ENCODE data around the gene MED9. TPM values are rescaled to one million over a fixed set of nuclear protein-coding genes. Genes with fewer than 3 reads are reported as not detected.

Gene MED9
- total and polyA plus RNA-seq, 4 donors, result 6.4 to 12.5 (median 8.8) TPM

DNA sequence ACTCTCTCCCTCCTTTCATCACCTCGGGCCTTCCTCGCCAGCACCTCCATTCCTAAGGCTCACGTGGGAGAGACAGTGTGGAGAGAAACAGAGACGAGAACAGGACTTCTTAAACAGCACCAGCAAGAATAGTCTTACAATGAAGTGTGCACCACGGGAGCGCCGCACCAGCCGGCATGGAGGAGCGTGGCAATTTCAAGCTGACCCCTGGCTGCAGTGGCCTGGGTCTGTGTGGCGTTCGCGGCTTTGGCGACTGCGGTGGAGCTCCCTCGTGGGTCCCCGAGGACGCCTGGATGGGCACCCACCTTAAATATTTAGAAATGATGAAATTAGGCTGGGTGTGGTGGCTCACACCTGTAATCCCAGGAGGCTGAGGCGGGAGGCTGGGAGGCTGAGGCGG is 20.5 kb upstream of the MED9 start:
- Histone ChIP-seq H3K4me3 (ENCODE audit: low read depth in 1 of 3, low read length in 3 of 3) (no peak overlapping the region), H3K9ac (ENCODE audit: low read depth in 1 of 2, low read length in 2 of 2) (no peak overlapping the region), H3K9me3 (ENCODE audit: control insufficient read depth in 4 of 4, low read length in 3 of 4) (no peaks in the 10 kb centered on the region), H3K27ac (ENCODE audit: low read depth in 1 of 2, low read length in 2 of 2) (no peak overlapping the region), H3K27me3 (ENCODE audit: control insufficient read depth in 4 of 4, insufficient read depth in 4 of 4, low read length in 3 of 4) (no peaks in the 10 kb centered on the region), H3K36me3 (ENCODE audit: control insufficient read depth in 4 of 4, insufficient read depth in 3 of 4, low read depth in 1 of 4, low read length in 3 of 4) (no peaks in the 10 kb centered on the region), H3K4me1 (ENCODE audit: control insufficient read depth in 4 of 4, insufficient read depth in 4 of 4, low read length in 3 of 4) (peaks cover 0 to 2% (median 0%) of the 10 kb centered on the region in 4 donors)
- DNase-seq (ENCODE audit: low spot score), result no peak
- 93% methylated on average over 19 of the region's 19 CpGs for WGBS
- TF ChIP-seq NR2F2 (IDR thresholded peaks at IDR 0.05) (no peak), HNF4G (IDR thresholded peaks at IDR 0.05) (no peak), GABPA (IDR thresholded peaks at IDR 0.05 in 1 of 2, conservative IDR thresholded peaks at IDR 0.05 in 1 of 2) (no peak), RAD21 (IDR thresholded peaks at IDR 0.05) (no peak)
- TF ChIP-seq, protein P1, sequence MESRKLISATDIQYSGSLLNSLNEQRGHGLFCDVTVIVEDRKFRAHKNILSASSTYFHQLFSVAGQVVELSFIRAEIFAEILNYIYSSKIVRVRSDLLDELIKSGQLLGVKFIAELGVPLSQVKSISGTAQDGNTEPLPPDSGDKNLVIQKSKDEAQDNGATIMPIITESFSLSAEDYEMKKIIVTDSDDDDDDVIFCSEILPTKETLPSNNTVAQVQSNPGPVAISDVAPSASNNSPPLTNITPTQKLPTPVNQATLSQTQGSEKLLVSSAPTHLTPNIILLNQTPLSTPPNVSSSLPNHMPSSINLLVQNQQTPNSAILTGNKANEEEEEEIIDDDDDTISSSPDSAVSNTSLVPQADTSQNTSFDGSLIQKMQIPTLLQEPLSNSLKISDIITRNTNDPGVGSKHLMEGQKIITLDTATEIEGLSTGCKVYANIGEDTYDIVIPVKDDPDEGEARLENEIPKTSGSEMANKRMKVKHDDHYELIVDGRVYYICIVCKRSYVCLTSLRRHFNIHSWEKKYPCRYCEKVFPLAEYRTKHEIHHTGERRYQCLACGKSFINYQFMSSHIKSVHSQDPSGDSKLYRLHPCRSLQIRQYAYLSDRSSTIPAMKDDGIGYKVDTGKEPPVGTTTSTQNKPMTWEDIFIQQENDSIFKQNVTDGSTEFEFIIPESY (IDR thresholded peaks at IDR 0.05), result no peak

DNA sequence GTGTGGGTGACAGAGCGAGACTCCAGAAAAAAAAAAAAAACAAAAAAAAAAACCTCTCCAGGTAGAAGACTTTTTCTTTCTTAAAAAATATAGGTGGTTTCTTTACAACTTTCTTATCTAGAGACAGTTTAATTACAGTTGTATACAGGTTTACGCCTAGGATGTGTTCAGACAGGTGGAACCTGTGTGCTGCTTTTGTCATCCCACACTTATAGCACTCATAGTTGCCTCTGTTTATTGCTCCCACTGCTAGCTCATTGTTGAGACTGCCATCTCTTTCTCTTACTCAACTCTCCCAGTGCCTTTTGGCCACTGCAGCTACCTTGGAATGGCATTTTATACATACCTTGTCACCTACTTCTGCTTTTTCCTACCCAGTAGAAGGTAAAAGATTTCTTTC is 19.1 kb upstream of the MED9 start:
- no peaks in the 10 kb centered on the region for H3K36me3 ChIP-seq (ENCODE audit: control insufficient read depth in 4 of 4, insufficient read depth in 3 of 4, low read depth in 1 of 4, low read length in 3 of 4)
- no peak overlapping the region for H3K9ac ChIP-seq (ENCODE audit: low read depth in 1 of 2, low read length in 2 of 2)
- DNase-seq (ENCODE audit: low spot score), result no peak
- TF ChIP-seq, protein P1 (IDR thresholded peaks at IDR 0.05), result no peak
- TF ChIP-seq, protein P2, sequence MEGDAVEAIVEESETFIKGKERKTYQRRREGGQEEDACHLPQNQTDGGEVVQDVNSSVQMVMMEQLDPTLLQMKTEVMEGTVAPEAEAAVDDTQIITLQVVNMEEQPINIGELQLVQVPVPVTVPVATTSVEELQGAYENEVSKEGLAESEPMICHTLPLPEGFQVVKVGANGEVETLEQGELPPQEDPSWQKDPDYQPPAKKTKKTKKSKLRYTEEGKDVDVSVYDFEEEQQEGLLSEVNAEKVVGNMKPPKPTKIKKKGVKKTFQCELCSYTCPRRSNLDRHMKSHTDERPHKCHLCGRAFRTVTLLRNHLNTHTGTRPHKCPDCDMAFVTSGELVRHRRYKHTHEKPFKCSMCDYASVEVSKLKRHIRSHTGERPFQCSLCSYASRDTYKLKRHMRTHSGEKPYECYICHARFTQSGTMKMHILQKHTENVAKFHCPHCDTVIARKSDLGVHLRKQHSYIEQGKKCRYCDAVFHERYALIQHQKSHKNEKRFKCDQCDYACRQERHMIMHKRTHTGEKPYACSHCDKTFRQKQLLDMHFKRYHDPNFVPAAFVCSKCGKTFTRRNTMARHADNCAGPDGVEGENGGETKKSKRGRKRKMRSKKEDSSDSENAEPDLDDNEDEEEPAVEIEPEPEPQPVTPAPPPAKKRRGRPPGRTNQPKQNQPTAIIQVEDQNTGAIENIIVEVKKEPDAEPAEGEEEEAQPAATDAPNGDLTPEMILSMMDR (IDR thresholded peaks at IDR 0.05; ENCODE audit: low read depth, low read length, missing input control), result no peak
- TF ChIP-seq TAF1 (conservative IDR thresholded peaks at IDR 0.05) (no peak), FOXA1 (IDR thresholded peaks at IDR 0.05) (no peak), FOXA2 (IDR thresholded peaks at IDR 0.05) (no peak), EGR1 (IDR thresholded peaks at IDR 0.05; ENCODE audit: low read depth in 2 of 2) (no peak), YY1 (IDR thresholded peaks at IDR 0.05) (no peak), RAD21 (IDR thresholded peaks at IDR 0.05) (no peak), NR2F2 (IDR thresholded peaks at IDR 0.05) (no peak), SP1 (IDR thresholded peaks at IDR 0.05) (no peak), JUND (IDR thresholded peaks at IDR 0.05) (no peak), RXRA (IDR thresholded peaks at IDR 0.05) (no peak), HNF4A (conservative IDR thresholded peaks at IDR 0.05) (no peak), GABPA (IDR thresholded peaks at IDR 0.05 in 1 of 2, conservative IDR thresholded peaks at IDR 0.05 in 1 of 2) (no peak), HNF4G (IDR thresholded peaks at IDR 0.05) (no peak)
- TF ChIP-seq, protein P3, sequence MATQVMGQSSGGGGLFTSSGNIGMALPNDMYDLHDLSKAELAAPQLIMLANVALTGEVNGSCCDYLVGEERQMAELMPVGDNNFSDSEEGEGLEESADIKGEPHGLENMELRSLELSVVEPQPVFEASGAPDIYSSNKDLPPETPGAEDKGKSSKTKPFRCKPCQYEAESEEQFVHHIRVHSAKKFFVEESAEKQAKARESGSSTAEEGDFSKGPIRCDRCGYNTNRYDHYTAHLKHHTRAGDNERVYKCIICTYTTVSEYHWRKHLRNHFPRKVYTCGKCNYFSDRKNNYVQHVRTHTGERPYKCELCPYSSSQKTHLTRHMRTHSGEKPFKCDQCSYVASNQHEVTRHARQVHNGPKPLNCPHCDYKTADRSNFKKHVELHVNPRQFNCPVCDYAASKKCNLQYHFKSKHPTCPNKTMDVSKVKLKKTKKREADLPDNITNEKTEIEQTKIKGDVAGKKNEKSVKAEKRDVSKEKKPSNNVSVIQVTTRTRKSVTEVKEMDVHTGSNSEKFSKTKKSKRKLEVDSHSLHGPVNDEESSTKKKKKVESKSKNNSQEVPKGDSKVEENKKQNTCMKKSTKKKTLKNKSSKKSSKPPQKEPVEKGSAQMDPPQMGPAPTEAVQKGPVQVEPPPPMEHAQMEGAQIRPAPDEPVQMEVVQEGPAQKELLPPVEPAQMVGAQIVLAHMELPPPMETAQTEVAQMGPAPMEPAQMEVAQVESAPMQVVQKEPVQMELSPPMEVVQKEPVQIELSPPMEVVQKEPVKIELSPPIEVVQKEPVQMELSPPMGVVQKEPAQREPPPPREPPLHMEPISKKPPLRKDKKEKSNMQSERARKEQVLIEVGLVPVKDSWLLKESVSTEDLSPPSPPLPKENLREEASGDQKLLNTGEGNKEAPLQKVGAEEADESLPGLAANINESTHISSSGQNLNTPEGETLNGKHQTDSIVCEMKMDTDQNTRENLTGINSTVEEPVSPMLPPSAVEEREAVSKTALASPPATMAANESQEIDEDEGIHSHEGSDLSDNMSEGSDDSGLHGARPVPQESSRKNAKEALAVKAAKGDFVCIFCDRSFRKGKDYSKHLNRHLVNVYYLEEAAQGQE (IDR thresholded peaks at IDR 0.05), result no peak
- TF ChIP-seq, protein P4, sequence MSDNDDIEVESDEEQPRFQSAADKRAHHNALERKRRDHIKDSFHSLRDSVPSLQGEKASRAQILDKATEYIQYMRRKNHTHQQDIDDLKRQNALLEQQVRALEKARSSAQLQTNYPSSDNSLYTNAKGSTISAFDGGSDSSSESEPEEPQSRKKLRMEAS (IDR thresholded peaks at IDR 0.05), result no peak
- TF ChIP-seq, protein P5, sequence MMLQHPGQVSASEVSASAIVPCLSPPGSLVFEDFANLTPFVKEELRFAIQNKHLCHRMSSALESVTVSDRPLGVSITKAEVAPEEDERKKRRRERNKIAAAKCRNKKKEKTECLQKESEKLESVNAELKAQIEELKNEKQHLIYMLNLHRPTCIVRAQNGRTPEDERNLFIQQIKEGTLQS (IDR thresholded peaks at IDR 0.05), result no peak
- no peaks in the 10 kb centered on the region for H3K9me3 ChIP-seq (ENCODE audit: control insufficient read depth in 4 of 4, low read length in 3 of 4)
- WGBS, result 87% methylated on average over 2 of the region's 2 CpGs
- no peak overlapping the region for H3K27ac ChIP-seq (ENCODE audit: low read depth in 1 of 2, low read length in 2 of 2)
- H3K4me3 ChIP-seq (ENCODE audit: low read depth in 1 of 3, low read length in 3 of 3), result no peak overlapping the region
- peaks cover 0 to 2% (median 0%) of the 10 kb centered on the region in 4 donors for H3K4me1 ChIP-seq (ENCODE audit: control insufficient read depth in 4 of 4, insufficient read depth in 4 of 4, low read length in 3 of 4)
- H3K27me3 ChIP-seq (ENCODE audit: control insufficient read depth in 4 of 4, insufficient read depth in 4 of 4, low read length in 3 of 4), result no peaks in the 10 kb centered on the region

Measured in liver (tissue), 9 donors.